DOHH2 (cell line): Measurements from ENCODE around the gene DMRT1.

Source experiments
- H3F3A ChIP-seq: fragments of 200-600 bp; sonication (generic), shearing (Covaris generic); 2 replicates; pipeline ENCODE4 v1.6.0; 2016; ENCODE audit warnings: antibody characterized with exemption, mild to moderate bottlenecking; ENCODE audit not compliant: control insufficient read depth, insufficient read depth
- H3K27ac ChIP-seq: fragments of 200-600 bp; sonication (generic); 2 replicates; pipeline ENCODE4 v1.5.1; 2014; ENCODE audit warnings: low read depth, mild to moderate bottlenecking, low read length, moderate library complexity
- H3K27me3 ChIP-seq: fragments of 200-600 bp; sonication (generic); 2 replicates; pipeline ENCODE4 v1.6.1; 2014; ENCODE audit warnings: mild to moderate bottlenecking, low read length, mixed read lengths; ENCODE audit not compliant: control insufficient read depth
- H3K36me3 ChIP-seq: fragments of 200-600 bp; sonication (generic); 2 replicates; pipeline ENCODE4 v1.6.1; 2014; ENCODE audit warnings: mild to moderate bottlenecking, low read length, moderate library complexity, mixed read lengths; ENCODE audit not compliant: control insufficient read depth
- H3K4me1 ChIP-seq: fragments of 200-600 bp; sonication (generic); 2 replicates; pipeline ENCODE4 v1.6.1; 2014; ENCODE audit warnings: mild to moderate bottlenecking, low read length, mixed read lengths; ENCODE audit not compliant: control insufficient read depth
- H3K4me2 ChIP-seq: fragments of 200-600 bp; sonication (generic); 2 replicates; pipeline ENCODE4 v1.6.0; 2014; ENCODE audit warnings: mild to moderate bottlenecking, low read length, moderate library complexity
- H3K4me3 ChIP-seq: fragments of 200-600 bp; sonication (generic); 2 replicates; pipeline ENCODE4 v1.5.1; 2014; ENCODE audit warnings: mild to moderate bottlenecking, low read length, mixed read lengths
- H3K79me2 ChIP-seq: fragments of 200-600 bp; sonication (generic); 2 replicates; pipeline ENCODE4 v1.6.1; 2014; ENCODE audit warnings: mild to moderate bottlenecking, low read length, mixed read lengths; ENCODE audit not compliant: control insufficient read depth
- H3K9me2 ChIP-seq: fragments of 200-600 bp; sonication (generic); replicated peaks from 2 replicates; pipeline ENCODE4 v1.6.1; 2014; ENCODE audit warnings: mild to moderate bottlenecking, low read length, mixed read lengths; ENCODE audit not compliant: control insufficient read depth
- H3K9me3 ChIP-seq: fragments of 200-600 bp; sonication (generic); 2 replicates; pipeline ENCODE4 v1.6.1; 2014; ENCODE audit warnings: antibody characterized with exemption, low read length, mixed read lengths; ENCODE audit not compliant: control insufficient read depth, insufficient read depth
- H4K20me1 ChIP-seq: fragments of 200-600 bp; sonication (generic); 2 replicates; pipeline ENCODE4 v1.6.0; 2014; ENCODE audit warnings: low read depth, mild to moderate bottlenecking, antibody characterized with exemption, low read length, moderate library complexity; ENCODE audit not compliant: control insufficient read depth, insufficient read depth
- EZH2phosphoT487 ChIP-seq: fragments of 200-600 bp; sonication (generic); IDR thresholded peaks from 2 replicates; pipeline ENCODE4 v1.6.1; 2017; ENCODE audit warnings: borderline replicate concordance, mild to moderate bottlenecking, antibody characterized with exemption, low read length, moderate library complexity, mixed read lengths
- TF ChIP-seq, protein P1 (sequence below): fragments of 200-600 bp; sonication (generic); IDR thresholded peaks from one replicate; pipeline ENCODE4 v1.5.1; 2014; ENCODE audit warnings: antibody characterized with exemption, mild to moderate bottlenecking, low read depth, low read length; ENCODE audit not compliant: poor library complexity, severe bottlenecking

Gene DMRT1

DNA sequence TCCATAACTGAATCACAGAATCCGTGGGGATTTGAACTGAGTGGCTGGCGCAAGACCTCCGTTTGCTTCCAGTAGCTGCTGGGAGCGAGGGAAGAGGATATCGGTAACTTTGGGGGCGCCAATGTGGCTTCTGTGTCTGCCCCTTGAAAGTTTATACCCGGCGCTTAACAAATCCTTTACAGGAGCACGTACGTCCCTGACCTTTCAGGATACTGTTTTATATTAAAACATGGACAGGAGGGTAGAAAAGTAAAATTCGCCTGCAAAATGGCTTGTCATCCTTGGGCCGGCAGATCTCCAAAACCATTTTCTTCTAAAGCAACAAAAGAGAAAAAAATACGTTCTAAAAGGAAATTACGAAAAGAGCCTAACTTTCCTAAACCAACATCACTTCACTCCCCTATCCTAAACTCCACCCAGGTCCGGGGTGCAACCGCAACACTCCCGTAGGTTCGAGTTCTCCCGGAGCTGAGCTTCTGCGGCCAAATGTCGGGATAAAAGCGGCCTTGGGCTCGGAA lies 134.3 kb downstream of the DMRT1 start:
- H3F3A ChIP-seq = no peaks in the 10 kb centered on the region
- no peak overlapping the region for H3K27ac ChIP-seq
- no peaks in the 10 kb centered on the region for H3K9me2 ChIP-seq
- no peaks in the 10 kb centered on the region for H3K4me1 ChIP-seq
- H3K4me2 ChIP-seq = no peak overlapping the region
- no peak overlapping the region for H3K4me3 ChIP-seq
- peaks cover 25% of the 10 kb centered on the region for H3K27me3 ChIP-seq
- H3K79me2 ChIP-seq = no peaks in the 10 kb centered on the region
- no peaks in the 10 kb centered on the region for H4K20me1 ChIP-seq
- TF ChIP-seq EZH2phosphoT487 = no peak
- TF ChIP-seq, protein P1, sequence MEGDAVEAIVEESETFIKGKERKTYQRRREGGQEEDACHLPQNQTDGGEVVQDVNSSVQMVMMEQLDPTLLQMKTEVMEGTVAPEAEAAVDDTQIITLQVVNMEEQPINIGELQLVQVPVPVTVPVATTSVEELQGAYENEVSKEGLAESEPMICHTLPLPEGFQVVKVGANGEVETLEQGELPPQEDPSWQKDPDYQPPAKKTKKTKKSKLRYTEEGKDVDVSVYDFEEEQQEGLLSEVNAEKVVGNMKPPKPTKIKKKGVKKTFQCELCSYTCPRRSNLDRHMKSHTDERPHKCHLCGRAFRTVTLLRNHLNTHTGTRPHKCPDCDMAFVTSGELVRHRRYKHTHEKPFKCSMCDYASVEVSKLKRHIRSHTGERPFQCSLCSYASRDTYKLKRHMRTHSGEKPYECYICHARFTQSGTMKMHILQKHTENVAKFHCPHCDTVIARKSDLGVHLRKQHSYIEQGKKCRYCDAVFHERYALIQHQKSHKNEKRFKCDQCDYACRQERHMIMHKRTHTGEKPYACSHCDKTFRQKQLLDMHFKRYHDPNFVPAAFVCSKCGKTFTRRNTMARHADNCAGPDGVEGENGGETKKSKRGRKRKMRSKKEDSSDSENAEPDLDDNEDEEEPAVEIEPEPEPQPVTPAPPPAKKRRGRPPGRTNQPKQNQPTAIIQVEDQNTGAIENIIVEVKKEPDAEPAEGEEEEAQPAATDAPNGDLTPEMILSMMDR = no peak
- no peaks in the 10 kb centered on the region for H3K36me3 ChIP-seq
- peaks cover 14% of the 10 kb centered on the region; the same call in 1 of the 2 replicates for H3K9me3 ChIP-seq

DNA sequence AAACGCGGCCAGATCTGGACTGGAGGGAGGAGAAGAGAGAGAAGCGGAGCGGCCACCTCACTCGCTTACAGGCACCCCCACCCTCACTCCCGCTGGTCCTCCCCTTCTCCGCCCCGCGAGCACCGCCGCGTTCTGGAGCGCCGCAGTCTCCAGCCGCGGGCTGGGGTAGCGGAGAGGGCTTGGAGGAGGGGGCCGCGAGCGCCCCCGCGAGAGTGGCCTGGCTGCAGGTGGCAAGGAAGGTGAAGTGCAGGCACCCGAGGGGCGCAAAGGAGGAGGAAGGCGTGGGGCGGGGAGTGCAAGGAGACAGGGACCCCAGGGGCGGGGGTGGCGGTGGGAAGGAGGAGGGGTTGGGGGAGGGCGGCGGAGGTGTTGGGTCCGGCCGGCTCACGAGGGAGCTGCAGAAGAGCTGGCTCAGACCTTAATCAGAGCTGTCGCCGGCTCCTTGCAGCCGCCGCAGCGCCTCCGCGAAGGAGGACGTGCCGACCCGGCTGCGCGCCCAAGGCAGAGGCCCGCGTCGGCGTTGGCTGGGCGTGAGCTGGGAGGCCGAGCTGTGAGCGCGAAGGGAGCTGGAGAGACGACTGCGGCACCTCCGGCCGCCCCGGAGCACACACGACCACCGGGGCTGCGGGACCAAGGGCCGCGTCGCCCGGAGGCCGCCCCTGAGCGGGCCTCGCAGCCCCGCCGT lies 134.9 kb downstream of the DMRT1 start, which contains the start of gene DMRT3:
Gene DMRT3, plus strand, starts transcription at position 398 of the 685 bp plus-strand sequence. CDS start 347 bp downstream, outside the sequence.
- H3K27me3 ChIP-seq = peaks cover 31% of the 10 kb centered on the region
- no peak within 1 kb of the TSS for H3K4me2 ChIP-seq
- TF ChIP-seq, protein P1 = no peak
- no peak for TF ChIP-seq EZH2phosphoT487
- H3K9me2 ChIP-seq = no peaks in the 10 kb centered on the region
- peaks cover 14% of the 10 kb centered on the region; the same call in 1 of the 2 replicates for H3K9me3 ChIP-seq
- no peaks in the 10 kb centered on the region for H4K20me1 ChIP-seq
- H3K4me1 ChIP-seq = no peaks in the 10 kb centered on the region
- H3K79me2 ChIP-seq = no peaks in the 10 kb centered on the region
- no peak within 1 kb of the TSS for H3K4me3 ChIP-seq
- H3K36me3 ChIP-seq = no peaks in the 10 kb centered on the region
- H3K27ac ChIP-seq = no peak within 1 kb of the TSS
- no peaks in the 10 kb centered on the region for H3F3A ChIP-seq

DNA sequence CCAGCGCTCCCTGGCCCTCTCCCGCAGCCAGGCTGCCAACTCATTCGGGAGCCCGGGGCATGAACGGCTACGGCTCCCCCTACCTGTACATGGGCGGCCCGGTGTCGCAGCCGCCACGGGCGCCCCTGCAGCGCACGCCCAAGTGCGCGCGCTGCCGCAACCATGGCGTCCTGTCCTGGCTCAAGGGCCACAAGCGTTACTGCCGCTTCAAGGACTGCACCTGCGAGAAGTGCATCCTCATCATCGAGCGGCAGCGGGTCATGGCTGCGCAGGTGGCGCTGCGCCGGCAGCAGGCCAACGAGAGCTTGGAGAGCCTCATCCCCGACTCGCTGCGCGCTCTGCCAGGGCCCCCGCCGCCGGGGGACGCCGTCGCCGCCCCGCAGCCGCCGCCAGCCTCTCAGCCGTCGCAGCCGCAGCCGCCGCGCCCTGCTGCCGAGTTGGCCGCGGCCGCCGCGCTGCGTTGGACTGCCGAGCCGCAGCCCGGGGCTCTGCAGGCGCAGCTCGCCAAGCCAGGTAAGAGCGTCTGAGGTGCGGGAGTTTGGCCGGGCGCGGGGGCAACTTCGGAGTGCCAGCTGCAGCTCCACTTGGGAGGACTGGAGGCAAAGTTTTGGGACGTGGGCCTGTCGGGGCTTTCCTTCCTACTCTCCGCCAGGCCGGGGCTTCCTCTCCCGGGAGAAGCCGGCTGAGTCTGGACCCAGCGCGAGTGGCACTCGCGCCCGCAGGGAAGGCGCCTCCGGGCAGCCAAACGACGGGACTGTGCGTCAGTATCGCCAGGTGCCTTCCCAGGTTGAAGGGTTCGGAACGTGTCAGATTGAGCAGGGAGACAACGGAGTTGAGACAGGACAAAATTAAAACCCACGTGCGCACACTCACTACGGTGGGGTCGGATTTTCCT lies 135.7 kb downstream of the DMRT1 start:
- Histone ChIP-seq H3K9me3 (peaks cover 10% of the 10 kb centered on the region; the same call in 1 of the 2 replicates), H3K27me3 (peaks cover 39% of the 10 kb centered on the region), H4K20me1 (no peaks in the 10 kb centered on the region), H3K36me3 (no peaks in the 10 kb centered on the region), H3K79me2 (no peaks in the 10 kb centered on the region), H3K4me3 (no peak overlapping the region), H3K27ac (no peak overlapping the region), H3K9me2 (no peaks in the 10 kb centered on the region), H3K4me2 (no peak overlapping the region), H3K4me1 (no peaks in the 10 kb centered on the region), H3F3A (no peaks in the 10 kb centered on the region)
- TF ChIP-seq, protein P1 = no peak
- TF ChIP-seq EZH2phosphoT487 = no peak
